ENCODE measurements around the gene PLA2G1B. TPM values are rescaled to one million over a fixed set of nuclear protein-coding genes. Genes with fewer than 3 reads are reported as not detected.

The PLA2G1B gene
- total RNA-seq, 4 donors from 2014 or later: not detected

DNA sequence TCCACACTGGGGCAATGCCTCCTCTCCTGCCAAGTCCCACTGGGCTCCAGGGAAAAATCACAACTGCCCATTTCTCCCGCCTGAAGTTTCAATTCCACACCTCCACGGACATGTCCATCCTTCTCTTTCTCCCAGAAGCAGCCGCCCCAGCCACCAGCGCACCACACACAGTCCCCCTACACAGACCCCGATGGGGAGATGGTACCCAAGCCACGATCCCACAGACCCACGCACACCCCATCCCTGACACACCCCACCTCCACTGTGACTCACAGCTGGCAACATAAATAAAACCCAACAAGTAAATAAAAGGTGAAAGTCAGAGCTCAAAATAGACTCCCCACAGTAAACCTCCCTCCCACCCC, 38.7 kb upstream of the PLA2G1B start:
- TF ChIP-seq POLR2A (IDR thresholded peaks at IDR 0.05): no peak
- TF ChIP-seq, protein P1, sequence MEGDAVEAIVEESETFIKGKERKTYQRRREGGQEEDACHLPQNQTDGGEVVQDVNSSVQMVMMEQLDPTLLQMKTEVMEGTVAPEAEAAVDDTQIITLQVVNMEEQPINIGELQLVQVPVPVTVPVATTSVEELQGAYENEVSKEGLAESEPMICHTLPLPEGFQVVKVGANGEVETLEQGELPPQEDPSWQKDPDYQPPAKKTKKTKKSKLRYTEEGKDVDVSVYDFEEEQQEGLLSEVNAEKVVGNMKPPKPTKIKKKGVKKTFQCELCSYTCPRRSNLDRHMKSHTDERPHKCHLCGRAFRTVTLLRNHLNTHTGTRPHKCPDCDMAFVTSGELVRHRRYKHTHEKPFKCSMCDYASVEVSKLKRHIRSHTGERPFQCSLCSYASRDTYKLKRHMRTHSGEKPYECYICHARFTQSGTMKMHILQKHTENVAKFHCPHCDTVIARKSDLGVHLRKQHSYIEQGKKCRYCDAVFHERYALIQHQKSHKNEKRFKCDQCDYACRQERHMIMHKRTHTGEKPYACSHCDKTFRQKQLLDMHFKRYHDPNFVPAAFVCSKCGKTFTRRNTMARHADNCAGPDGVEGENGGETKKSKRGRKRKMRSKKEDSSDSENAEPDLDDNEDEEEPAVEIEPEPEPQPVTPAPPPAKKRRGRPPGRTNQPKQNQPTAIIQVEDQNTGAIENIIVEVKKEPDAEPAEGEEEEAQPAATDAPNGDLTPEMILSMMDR (IDR thresholded peaks at IDR 0.05): no peak
- 81 to 83% methylated on average over 7 of the region's 7 CpGs for WGBS, 2 donors
- DNase-seq (ENCODE audit: low spot score in 2 of 2): no peak
- no peak overlapping the region for H3K4me3 ChIP-seq (ENCODE audit: low read depth, poor library complexity, severe bottlenecking)
- intact Hi-C loops (cut with DNase I; ENCODE audit: low total_unique reads): no loop called here

GRCh38 chr12:120365675-120366340, 38.2 kb upstream of the PLA2G1B start:
- WGBS, 2 donors: 67 to 76% methylated on average over 13 of the region's 13 CpGs
- H3K4me3 ChIP-seq (ENCODE audit: low read depth, poor library complexity, severe bottlenecking): no peak overlapping the region
- intact Hi-C loops (cut with DNase I; ENCODE audit: low total_unique reads): no loop called here
- no peak for DNase-seq (ENCODE audit: low spot score in 2 of 2)
- TF ChIP-seq, protein P1 (IDR thresholded peaks at IDR 0.05): no peak
- TF ChIP-seq POLR2A (IDR thresholded peaks at IDR 0.05): no peak

- 70 to 76% methylated on average over 6 of the region's 6 CpGs for WGBS, 2 donors
- no peak for DNase-seq (ENCODE audit: low spot score in 2 of 2)
- no peak overlapping the region for H3K4me3 ChIP-seq (ENCODE audit: low read depth, poor library complexity, severe bottlenecking)
- intact Hi-C loops (cut with DNase I; ENCODE audit: low total_unique reads): no loop called here
- TF ChIP-seq, protein P1 (IDR thresholded peaks at IDR 0.05): no peak
- no peak for TF ChIP-seq POLR2A (IDR thresholded peaks at IDR 0.05)
Observed at GRCh38 chr12:120364487-120364886, 36.9 kb upstream of the PLA2G1B start.

DNA sequence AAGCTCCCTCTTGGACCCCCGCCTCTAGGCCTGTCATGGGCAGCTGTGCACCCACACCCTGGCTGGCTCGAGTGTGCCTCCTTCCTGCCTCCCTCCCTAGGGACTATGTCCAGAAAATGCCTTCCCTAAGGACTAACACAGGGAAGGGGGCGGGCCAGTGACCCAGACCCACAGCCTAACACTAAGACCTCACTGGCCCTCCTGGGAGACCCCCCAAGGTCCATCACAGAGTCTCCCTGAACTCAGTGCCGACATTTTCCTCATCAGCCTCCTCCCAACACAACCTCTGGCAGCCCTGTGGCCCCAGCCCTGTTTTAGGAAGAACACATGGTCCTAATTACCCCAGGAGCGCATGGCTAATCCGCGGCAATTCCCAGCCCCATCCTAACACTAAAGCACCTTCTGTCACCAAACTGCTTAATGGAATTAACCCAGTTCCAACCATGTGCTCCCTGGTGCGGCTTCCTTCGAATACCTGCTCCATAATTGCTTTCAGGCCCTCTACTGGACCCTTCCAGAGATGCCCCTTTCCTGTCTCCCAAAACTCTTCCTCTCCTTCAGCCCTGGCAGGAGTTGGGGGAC, 35.8 kb upstream of the PLA2G1B start:
- TF ChIP-seq POLR2A (IDR thresholded peaks at IDR 0.05): no peak
- TF ChIP-seq, protein P1 (IDR thresholded peaks at IDR 0.05): no peak
- intact Hi-C loops (cut with DNase I; ENCODE audit: low total_unique reads): no loop called here
- DNase-seq (ENCODE audit: low spot score in 2 of 2): no peak
- WGBS, 2 donors: 75 to 78% methylated on average over 9 of the region's 9 CpGs
- H3K4me3 ChIP-seq (ENCODE audit: low read depth, poor library complexity, severe bottlenecking): no peak overlapping the region

DNA sequence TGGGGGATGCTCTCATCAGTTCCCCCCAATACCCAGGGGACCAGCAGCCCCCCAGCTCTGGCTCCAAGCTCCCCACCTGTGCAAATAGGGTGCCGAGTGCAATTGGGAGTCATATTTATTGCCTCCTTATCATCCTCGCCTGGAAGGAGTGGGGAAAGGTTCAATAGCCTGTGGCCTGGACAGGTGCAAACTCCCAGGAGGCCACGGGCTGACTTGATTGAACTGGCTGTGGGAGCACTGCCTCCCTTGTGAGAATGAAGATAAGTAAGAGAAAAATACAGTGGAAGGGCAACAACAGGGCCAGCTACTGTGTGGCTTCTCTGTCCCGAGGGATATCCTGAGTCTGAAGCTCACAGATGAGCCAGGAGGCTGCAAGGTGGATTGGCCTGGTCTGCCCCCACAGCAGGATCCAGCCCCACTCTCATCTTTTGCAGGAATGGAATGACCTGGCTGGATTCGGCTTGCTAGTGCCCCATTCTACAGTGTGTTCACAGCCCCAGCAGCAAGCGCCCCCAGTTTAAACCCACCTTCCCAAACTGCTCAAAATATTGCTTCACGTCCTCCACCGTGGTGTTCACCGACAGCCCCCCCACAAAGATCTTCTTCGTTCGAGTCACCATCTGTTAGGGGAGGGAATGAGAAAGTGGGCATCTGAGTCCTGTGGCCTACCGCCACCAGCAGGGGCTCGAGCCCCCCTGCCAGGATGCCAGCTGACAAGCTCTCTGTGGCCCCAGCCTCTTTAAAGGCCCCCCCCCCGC, 35.1 kb upstream of the PLA2G1B start:
- H3K4me3 ChIP-seq (ENCODE audit: low read depth, poor library complexity, severe bottlenecking): no peak overlapping the region
- WGBS, 2 donors: 83 to 90% methylated on average over 14 of the region's 14 CpGs
- no peak for DNase-seq (ENCODE audit: low spot score in 2 of 2)
- intact Hi-C loops (cut with DNase I; ENCODE audit: low total_unique reads): no loop called here
- TF ChIP-seq, protein P1 (IDR thresholded peaks at IDR 0.05): no peak
- TF ChIP-seq POLR2A (IDR thresholded peaks at IDR 0.05): no peak

Measured in lower leg skin (tissue), 4 donors.